ENCODE results near the gene FLNB. TPM values are rescaled to one million over a fixed set of nuclear protein-coding genes. Genes with fewer than 3 reads are reported as not detected.

FLNB gene
- total RNA-seq, 1 donor: 274 TPM

DNA sequence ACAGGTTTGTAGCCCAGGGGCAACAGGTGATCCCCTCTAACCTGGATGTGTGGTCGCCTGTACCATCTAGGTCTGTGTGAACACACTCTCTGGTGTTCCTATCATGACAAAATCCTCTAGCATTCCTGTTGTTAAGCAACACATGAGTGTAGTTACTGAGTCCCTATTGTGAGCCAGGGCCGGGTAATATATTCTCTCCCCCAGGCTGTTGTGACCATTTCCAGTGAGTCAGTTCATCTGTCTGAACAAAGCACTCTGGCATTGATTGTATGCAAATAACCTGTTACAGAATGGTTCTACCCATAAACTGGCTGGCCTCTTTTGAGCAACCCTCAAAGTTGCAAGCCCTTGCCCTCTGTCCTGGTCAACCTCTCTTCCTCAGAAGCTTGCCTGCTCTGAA is 2.6 kb upstream of the FLNB start:
- TF ChIP-seq, protein P1, sequence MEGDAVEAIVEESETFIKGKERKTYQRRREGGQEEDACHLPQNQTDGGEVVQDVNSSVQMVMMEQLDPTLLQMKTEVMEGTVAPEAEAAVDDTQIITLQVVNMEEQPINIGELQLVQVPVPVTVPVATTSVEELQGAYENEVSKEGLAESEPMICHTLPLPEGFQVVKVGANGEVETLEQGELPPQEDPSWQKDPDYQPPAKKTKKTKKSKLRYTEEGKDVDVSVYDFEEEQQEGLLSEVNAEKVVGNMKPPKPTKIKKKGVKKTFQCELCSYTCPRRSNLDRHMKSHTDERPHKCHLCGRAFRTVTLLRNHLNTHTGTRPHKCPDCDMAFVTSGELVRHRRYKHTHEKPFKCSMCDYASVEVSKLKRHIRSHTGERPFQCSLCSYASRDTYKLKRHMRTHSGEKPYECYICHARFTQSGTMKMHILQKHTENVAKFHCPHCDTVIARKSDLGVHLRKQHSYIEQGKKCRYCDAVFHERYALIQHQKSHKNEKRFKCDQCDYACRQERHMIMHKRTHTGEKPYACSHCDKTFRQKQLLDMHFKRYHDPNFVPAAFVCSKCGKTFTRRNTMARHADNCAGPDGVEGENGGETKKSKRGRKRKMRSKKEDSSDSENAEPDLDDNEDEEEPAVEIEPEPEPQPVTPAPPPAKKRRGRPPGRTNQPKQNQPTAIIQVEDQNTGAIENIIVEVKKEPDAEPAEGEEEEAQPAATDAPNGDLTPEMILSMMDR (IDR thresholded peaks at IDR 0.05; ENCODE audit: extremely low read depth, low read depth, low read length): no peak
- Histone ChIP-seq H3K4me2 (ENCODE audit: insufficient read depth, low read length) (no peak overlapping the region), H2AFZ (ENCODE audit: low read length) (no peak overlapping the region), H4K20me1 (ENCODE audit: insufficient read depth, low read length) (peaks cover 23% of the 10 kb centered on the region), H3K79me2 (ENCODE audit: insufficient read depth, low read length) (peaks cover 24% of the 10 kb centered on the region), H3K36me3 (ENCODE audit: insufficient read depth, low read length) (no peaks in the 10 kb centered on the region), H3K4me3 (ENCODE audit: insufficient read depth, low read length) (no peak overlapping the region), H3K4me1 (ENCODE audit: insufficient read depth, low read length) (peaks cover 11% of the 10 kb centered on the region), H3K27me3 (ENCODE audit: insufficient read depth, low read length) (no peaks in the 10 kb centered on the region), H3K9me3 (ENCODE audit: low read depth, low read length) (no peaks in the 10 kb centered on the region), H3K27ac (ENCODE audit: low read depth, low read length) (no peak overlapping the region)
- peak; percentile 95 for DNase-seq (ENCODE audit: insufficient read length, low spot score, missing footprints)

DNA sequence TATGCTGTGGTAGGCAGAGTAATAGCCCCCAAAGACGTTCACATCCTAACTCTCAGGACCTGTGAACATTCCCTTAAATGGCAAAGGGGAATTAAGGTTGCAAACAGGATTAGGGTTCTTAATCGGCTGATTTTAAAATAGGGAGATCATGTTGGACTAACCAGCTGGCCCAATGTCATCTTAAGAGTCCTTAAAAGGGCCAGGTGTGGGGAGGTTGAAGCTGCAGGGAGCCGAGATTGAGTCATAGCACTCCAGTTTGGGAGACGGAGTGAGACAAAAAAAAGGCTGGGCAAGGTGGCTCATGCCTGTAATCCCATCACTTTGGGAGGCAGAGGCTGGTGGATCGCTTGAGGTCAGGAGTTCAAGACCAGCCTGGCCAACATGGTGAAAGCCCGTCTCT is 1.6 kb upstream of the FLNB start:
- Histone ChIP-seq H3K79me2 (ENCODE audit: insufficient read depth, low read length) (peaks cover 34% of the 10 kb centered on the region), H3K9me3 (ENCODE audit: low read depth, low read length) (no peaks in the 10 kb centered on the region), H4K20me1 (ENCODE audit: insufficient read depth, low read length) (peaks cover 32% of the 10 kb centered on the region), H3K27ac (ENCODE audit: low read depth, low read length) (no peak overlapping the region), H3K4me3 (ENCODE audit: insufficient read depth, low read length) (no peak overlapping the region), H3K4me2 (ENCODE audit: insufficient read depth, low read length) (no peak overlapping the region), H3K36me3 (ENCODE audit: insufficient read depth, low read length) (no peaks in the 10 kb centered on the region), H3K27me3 (ENCODE audit: insufficient read depth, low read length) (no peaks in the 10 kb centered on the region), H2AFZ (ENCODE audit: low read length) (no peak overlapping the region), H3K4me1 (ENCODE audit: insufficient read depth, low read length) (peaks cover 20% of the 10 kb centered on the region)
- TF ChIP-seq, protein P1 (IDR thresholded peaks at IDR 0.05; ENCODE audit: extremely low read depth, low read depth, low read length): no peak
- no peak for DNase-seq (ENCODE audit: insufficient read length, low spot score, missing footprints)

DNA sequence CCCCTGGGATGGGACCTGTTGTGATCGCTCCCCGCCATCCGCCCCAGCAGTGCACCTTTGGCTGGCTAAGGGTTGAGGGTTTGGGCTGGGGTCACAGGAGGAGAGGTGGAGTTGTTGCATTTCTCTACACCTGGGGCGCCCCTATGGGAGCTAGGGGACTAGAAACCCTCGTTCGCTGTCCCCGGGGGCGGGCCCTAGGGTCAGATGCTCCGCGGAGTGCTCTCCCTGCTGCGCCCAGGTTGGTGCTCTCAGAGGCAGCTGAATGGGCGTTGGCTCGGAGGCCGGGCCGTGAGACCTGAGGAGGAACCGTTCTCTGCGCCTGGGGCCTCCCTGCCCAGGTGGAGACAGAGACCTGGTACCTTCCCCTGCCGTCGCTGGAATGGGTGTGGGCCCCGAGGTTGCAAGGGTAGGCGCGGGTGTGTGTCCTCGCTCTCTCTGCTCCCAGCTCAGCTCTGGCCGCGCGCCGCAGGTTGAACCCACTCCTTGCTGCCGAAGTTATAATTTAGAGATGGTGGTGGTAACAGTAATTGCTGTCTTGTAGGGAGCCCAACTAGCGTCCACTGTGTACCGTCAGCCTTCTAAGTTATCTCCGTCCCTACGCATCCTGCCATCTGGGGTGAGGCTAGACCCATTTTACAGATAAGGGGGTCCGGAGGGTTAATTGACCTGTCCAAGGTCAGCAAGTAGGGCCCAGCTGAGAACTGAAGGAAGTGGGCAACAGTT is 965 bp downstream of the FLNB start:
- peak overlapping the region; percentile 87 for H3K4me3 ChIP-seq (ENCODE audit: insufficient read depth, low read length)
- H4K20me1 ChIP-seq (ENCODE audit: insufficient read depth, low read length): peaks cover 53% of the 10 kb centered on the region
- DNase-seq (ENCODE audit: insufficient read length, low spot score, missing footprints): peak; percentile 78
- TF ChIP-seq, protein P1 (IDR thresholded peaks at IDR 0.05; ENCODE audit: extremely low read depth, low read depth, low read length): no peak
- H3K9me3 ChIP-seq (ENCODE audit: low read depth, low read length): no peaks in the 10 kb centered on the region
- H3K27me3 ChIP-seq (ENCODE audit: insufficient read depth, low read length): no peaks in the 10 kb centered on the region
- H3K36me3 ChIP-seq (ENCODE audit: insufficient read depth, low read length): no peaks in the 10 kb centered on the region
- H3K4me1 ChIP-seq (ENCODE audit: insufficient read depth, low read length): peaks cover 46% of the 10 kb centered on the region
- H2AFZ ChIP-seq (ENCODE audit: low read length): peak overlapping the region; percentile 12
- peak overlapping the region; percentile 97 for H3K4me2 ChIP-seq (ENCODE audit: insufficient read depth, low read length)
- peak overlapping the region; percentile 54 for H3K27ac ChIP-seq (ENCODE audit: low read depth, low read length)
- peaks cover 57% of the 10 kb centered on the region for H3K79me2 ChIP-seq (ENCODE audit: insufficient read depth, low read length)

DNA sequence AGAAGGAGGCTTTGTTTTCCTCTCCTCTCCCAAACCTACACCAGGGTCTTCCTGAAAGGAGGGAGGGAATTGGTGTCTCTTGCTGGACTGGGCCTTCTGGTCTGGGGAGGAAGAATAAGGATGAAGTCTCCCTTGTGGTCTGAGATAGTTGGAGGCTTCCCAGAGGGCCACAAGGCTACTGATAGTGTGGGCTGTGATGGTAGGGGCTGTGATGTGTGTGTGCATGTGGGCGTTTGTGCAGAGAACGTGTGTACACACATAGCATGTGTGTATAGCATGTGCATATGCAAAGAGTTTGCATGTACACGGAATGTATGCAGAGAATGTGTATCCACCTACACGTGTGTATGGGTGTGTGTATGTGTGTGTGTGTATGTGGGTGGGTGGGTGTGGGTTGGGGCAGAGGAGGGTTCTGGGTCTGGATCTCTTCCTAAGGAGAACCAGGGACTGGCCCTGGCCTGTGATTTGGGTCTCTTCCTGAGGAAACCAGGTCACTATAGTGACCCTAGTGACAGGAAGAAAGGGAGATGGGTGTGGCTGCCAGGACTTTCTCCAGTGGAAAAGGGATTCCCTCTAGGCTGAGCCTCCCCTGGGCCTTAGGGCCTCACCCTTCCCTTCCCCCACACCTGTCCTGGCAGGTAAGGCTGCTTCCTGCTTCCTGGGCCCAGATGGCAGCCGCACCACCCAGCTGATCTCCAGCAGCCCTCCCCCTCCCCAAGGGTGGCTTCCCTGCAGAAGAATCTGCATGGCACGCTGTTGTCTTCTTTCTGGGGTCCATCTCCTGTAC is 1.7 kb downstream of the FLNB start:
- H3K79me2 ChIP-seq (ENCODE audit: insufficient read depth, low read length): peaks cover 64% of the 10 kb centered on the region
- peak overlapping the region; percentile 97 for H3K4me2 ChIP-seq (ENCODE audit: insufficient read depth, low read length)
- peak overlapping the region; percentile 87 for H3K4me3 ChIP-seq (ENCODE audit: insufficient read depth, low read length)
- TF ChIP-seq, protein P1 (IDR thresholded peaks at IDR 0.05; ENCODE audit: extremely low read depth, low read depth, low read length): no peak
- H4K20me1 ChIP-seq (ENCODE audit: insufficient read depth, low read length): peaks cover 57% of the 10 kb centered on the region
- no peaks in the 10 kb centered on the region for H3K36me3 ChIP-seq (ENCODE audit: insufficient read depth, low read length)
- peak; percentile 78 for DNase-seq (ENCODE audit: insufficient read length, low spot score, missing footprints)
- H2AFZ ChIP-seq (ENCODE audit: low read length): no peak overlapping the region
- peaks cover 51% of the 10 kb centered on the region for H3K4me1 ChIP-seq (ENCODE audit: insufficient read depth, low read length)
- no peaks in the 10 kb centered on the region for H3K27me3 ChIP-seq (ENCODE audit: insufficient read depth, low read length)
- H3K9me3 ChIP-seq (ENCODE audit: low read depth, low read length): no peaks in the 10 kb centered on the region
- peak overlapping the region; percentile 54 for H3K27ac ChIP-seq (ENCODE audit: low read depth, low read length)
